ENCODE data around the gene HDAC11.
"Not testable (repeated sequence)": the region's sequence is repeated elsewhere in the genome, so short reads cannot be mapped to it uniquely, and the experiment has no call there.

The HDAC11 gene

GRCh38 chr3:13484851-13485590 lies 4.9 kb downstream of the HDAC11 start:
- no peak overlapping the region for H3K4me2 ChIP-seq (ENCODE audit: low read length)
- no peaks in the 10 kb centered on the region for H3K36me3 ChIP-seq (ENCODE audit: insufficient read depth, low read length)
- H3K9me3 ChIP-seq (replicated peaks; ENCODE audit: low read length) = no peaks in the 10 kb centered on the region
- H3K4me3 ChIP-seq (ENCODE audit: low read length) = no peak overlapping the region
- no peak overlapping the region for H3K9ac ChIP-seq (ENCODE audit: low read depth, low read length)
- H3K27me3 ChIP-seq (ENCODE audit: control insufficient read depth, insufficient read depth, low read length) = no peaks in the 10 kb centered on the region
- peaks cover 15% of the 10 kb centered on the region for H3K4me1 ChIP-seq (ENCODE audit: control insufficient read depth, insufficient read depth, low read length)

- not testable (repeated sequence) for H3K4me2 ChIP-seq (ENCODE audit: low read length); H3K36me3 ChIP-seq (ENCODE audit: insufficient read depth, low read length); H3K9ac ChIP-seq (ENCODE audit: low read depth, low read length); H3K27me3 ChIP-seq (ENCODE audit: control insufficient read depth, insufficient read depth, low read length); H3K9me3 ChIP-seq (replicated peaks; ENCODE audit: low read length); H3K4me3 ChIP-seq (ENCODE audit: low read length)
- peaks cover 11% of the 10 kb centered on the region for H3K4me1 ChIP-seq (ENCODE audit: control insufficient read depth, insufficient read depth, low read length)
These were observed 5.8 kb downstream of the HDAC11 start for GRCh38 chr3:13485630-13486562.

DNA sequence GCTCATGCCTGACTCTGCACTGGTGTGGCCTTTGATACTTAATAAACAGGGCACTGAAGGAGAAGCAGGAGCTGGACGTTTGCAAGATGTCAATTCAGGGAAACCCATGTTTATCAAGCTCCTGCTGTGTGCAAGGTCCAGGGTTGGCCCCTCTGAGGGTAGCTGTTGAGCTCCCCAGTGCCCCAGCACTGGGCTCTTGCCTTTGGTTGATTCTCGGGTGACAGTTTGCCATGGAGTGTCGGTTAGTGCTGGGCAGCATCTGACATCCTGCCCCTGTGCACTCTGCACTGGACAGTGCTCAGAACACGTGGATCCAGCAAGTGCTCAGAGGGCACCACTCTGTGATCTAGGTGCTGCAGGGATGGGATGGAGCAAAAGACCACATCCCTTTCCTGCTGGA lies 7.3 kb downstream of the HDAC11 start:
- H3K9ac ChIP-seq (ENCODE audit: low read depth, low read length) = no peak overlapping the region

GRCh38 chr3:13491206-13491974 lies 11.3 kb downstream of the HDAC11 start:
- Histone ChIP-seq H3K9ac (ENCODE audit: low read depth, low read length) (no peak overlapping the region), H3K36me3 (ENCODE audit: insufficient read depth, low read length) (no peaks in the 10 kb centered on the region), H3K4me2 (ENCODE audit: low read length) (no peak overlapping the region), H3K4me1 (ENCODE audit: control insufficient read depth, insufficient read depth, low read length) (peaks cover under 1% of the 10 kb centered on the region), H3K9me3 (replicated peaks; ENCODE audit: low read length) (no peaks in the 10 kb centered on the region), H3K4me3 (ENCODE audit: low read length) (no peak overlapping the region), H3K27me3 (ENCODE audit: control insufficient read depth, insufficient read depth, low read length) (no peaks in the 10 kb centered on the region)

More for the DNA sequence above, 7.3 kb downstream of the HDAC11 start:
- H3K27me3 ChIP-seq (ENCODE audit: control insufficient read depth, insufficient read depth, low read length) = no peaks in the 10 kb centered on the region
- H3K9me3 ChIP-seq (replicated peaks; ENCODE audit: low read length) = no peaks in the 10 kb centered on the region
- H3K36me3 ChIP-seq (ENCODE audit: insufficient read depth, low read length) = no peaks in the 10 kb centered on the region
- H3K4me3 ChIP-seq (ENCODE audit: low read length) = no peak overlapping the region
- no peak overlapping the region for H3K4me2 ChIP-seq (ENCODE audit: low read length)
- peaks cover 9% of the 10 kb centered on the region for H3K4me1 ChIP-seq (ENCODE audit: control insufficient read depth, insufficient read depth, low read length)

GRCh38 chr3:13492048-13492447 lies 11.9 kb downstream of the HDAC11 start:
- Histone ChIP-seq H3K4me1 (ENCODE audit: control insufficient read depth, insufficient read depth, low read length) (peaks cover 5% of the 10 kb centered on the region), H3K36me3 (ENCODE audit: insufficient read depth, low read length) (no peaks in the 10 kb centered on the region), H3K4me2 (ENCODE audit: low read length) (no peak overlapping the region), H3K9ac (ENCODE audit: low read depth, low read length) (no peak overlapping the region), H3K9me3 (replicated peaks; ENCODE audit: low read length) (no peaks in the 10 kb centered on the region), H3K27me3 (ENCODE audit: control insufficient read depth, insufficient read depth, low read length) (no peaks in the 10 kb centered on the region), H3K4me3 (ENCODE audit: low read length) (no peak overlapping the region)

DNA sequence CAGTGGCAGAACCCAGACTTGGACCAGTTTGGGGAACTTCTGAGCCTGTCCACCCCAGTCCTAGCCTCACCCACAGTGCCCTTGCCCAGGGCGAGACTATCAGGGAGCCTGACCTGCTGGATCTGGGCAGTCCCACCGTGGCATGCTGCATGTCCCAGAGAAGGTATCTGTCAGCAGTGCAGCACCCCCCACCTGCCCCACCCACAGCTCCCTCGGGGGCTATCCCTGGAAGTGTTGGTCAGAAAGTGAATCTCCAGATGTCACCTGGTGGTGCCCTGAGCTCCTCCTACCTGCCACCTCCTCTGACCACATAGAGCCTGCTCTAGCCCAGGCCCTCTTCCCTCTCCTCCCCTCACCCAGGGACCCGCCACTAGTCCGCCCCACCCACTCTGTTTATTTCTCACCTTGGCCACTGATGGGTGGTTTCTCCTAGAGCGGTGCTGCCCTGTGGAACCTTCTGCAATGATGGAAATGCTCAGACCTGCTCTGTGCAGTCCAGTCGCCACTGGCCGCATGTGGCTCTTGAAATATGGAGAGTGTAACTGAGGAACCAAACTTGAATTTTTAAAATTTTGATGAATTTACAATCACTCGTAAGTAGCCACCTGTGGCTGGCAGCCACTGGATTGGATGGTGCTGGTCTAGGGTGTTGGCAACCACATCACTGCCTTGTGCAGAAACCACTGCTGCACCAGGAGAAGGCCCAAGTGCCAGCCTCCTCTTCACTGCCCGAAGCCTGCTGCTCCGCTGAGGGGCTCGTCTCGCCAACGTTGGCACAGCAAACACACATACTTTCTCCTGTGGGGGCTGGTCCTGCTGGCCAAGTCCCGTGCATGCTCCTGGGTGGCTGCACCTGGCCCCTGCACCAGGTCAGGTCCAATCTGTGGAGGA lies 13.1 kb downstream of the HDAC11 start:
- H3K4me3 ChIP-seq (ENCODE audit: low read length) = no peak overlapping the region

GRCh38 chr3:13493867-13494441 lies 13.8 kb downstream of the HDAC11 start:
- Histone ChIP-seq H3K27me3 (ENCODE audit: control insufficient read depth, insufficient read depth, low read length) (no peaks in the 10 kb centered on the region), H3K4me3 (ENCODE audit: low read length) (no peak overlapping the region), H3K36me3 (ENCODE audit: insufficient read depth, low read length) (no peaks in the 10 kb centered on the region), H3K4me2 (ENCODE audit: low read length) (no peak overlapping the region), H3K4me1 (ENCODE audit: control insufficient read depth, insufficient read depth, low read length) (peaks cover 8% of the 10 kb centered on the region), H3K9me3 (replicated peaks; ENCODE audit: low read length) (no peaks in the 10 kb centered on the region), H3K9ac (ENCODE audit: low read depth, low read length) (no peak overlapping the region)

More for the DNA sequence above, 13.1 kb downstream of the HDAC11 start:
- Histone ChIP-seq H3K27me3 (ENCODE audit: control insufficient read depth, insufficient read depth, low read length) (no peaks in the 10 kb centered on the region), H3K9ac (ENCODE audit: low read depth, low read length) (no peak overlapping the region), H3K4me2 (ENCODE audit: low read length) (no peak overlapping the region), H3K4me1 (ENCODE audit: control insufficient read depth, insufficient read depth, low read length) (peaks cover 8% of the 10 kb centered on the region), H3K36me3 (ENCODE audit: insufficient read depth, low read length) (no peaks in the 10 kb centered on the region), H3K9me3 (replicated peaks; ENCODE audit: low read length) (no peaks in the 10 kb centered on the region)

DNA sequence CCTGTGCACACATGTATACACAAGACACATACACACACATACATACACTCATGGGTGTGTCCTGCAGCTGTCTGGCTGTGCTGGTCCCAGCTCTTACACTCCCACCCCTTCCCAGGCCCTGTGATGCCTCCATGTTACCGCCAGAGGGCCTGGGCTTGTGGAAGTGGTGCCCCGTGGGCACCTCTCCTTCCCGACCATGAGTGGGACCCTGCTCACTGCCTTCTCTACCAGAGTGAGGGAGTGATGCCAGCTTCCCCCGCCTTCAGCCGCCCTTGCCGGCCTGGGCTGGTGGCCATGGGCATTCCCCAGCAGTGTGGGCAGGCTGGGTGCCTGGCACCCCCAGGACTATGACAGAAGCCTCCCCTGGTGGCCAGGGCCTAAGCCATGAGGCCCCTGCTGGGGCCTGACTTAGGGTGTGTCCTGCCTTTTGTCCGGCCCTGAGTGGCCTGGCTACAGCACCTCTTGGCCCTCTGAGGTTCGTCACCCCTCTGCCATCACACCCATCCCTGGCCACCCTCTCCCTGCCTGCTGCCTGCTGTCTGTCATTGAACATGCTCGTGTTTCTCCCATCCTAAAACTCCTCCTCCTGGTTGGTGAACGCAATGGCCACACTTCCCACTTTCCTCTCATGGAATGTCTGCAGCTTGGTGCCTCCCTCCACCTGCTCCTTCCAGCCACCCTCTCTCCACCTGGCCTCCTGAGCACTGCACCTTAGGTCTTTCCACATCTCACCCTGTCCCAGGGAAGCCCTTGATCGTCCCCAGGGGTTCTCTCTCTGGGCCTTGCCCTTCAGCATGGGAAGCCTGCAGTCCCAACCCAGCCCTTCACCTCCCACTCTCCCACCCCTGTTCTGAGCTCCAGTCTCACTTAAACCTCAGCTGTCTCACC lies 14.6 kb downstream of the HDAC11 start:
- Histone ChIP-seq H3K4me3 (ENCODE audit: low read length) (no peak overlapping the region), H3K9me3 (replicated peaks; ENCODE audit: low read length) (no peaks in the 10 kb centered on the region), H3K9ac (ENCODE audit: low read depth, low read length) (no peak overlapping the region), H3K36me3 (ENCODE audit: insufficient read depth, low read length) (no peaks in the 10 kb centered on the region), H3K4me2 (ENCODE audit: low read length) (no peak overlapping the region), H3K4me1 (ENCODE audit: control insufficient read depth, insufficient read depth, low read length) (peaks cover 8% of the 10 kb centered on the region), H3K27me3 (ENCODE audit: control insufficient read depth, insufficient read depth, low read length) (no peaks in the 10 kb centered on the region)

DNA sequence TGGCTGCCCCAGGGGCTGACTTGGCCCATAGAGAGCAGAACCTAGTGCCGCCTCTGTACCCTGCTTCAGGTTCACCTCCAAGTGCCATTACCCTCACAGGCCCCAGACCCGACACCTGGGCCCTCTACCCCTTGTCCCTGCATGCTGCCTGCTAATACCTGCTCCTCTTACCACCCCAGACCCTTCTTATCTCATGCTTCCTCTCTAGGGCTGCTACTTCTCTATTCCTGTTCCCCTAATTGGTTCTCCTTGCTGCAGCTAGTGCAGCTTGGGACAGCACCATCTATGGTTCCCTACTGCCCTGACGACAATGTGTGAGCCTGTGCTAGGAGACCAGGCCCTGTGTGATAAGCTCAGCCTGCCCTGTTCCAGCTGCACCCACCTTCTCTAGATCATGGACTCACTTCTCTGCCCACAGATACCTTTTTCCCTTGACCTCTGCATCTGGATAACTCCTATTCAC lies 15.3 kb downstream of the HDAC11 start:
- H3K36me3 ChIP-seq (ENCODE audit: insufficient read depth, low read length) = no peaks in the 10 kb centered on the region
- no peaks in the 10 kb centered on the region for H3K27me3 ChIP-seq (ENCODE audit: control insufficient read depth, insufficient read depth, low read length)
- H3K4me3 ChIP-seq (ENCODE audit: low read length) = no peak overlapping the region
- no peak overlapping the region for H3K4me2 ChIP-seq (ENCODE audit: low read length)
- no peaks in the 10 kb centered on the region for H3K9me3 ChIP-seq (replicated peaks; ENCODE audit: low read length)
- peaks cover 8% of the 10 kb centered on the region for H3K4me1 ChIP-seq (ENCODE audit: control insufficient read depth, insufficient read depth, low read length)
- no peak overlapping the region for H3K9ac ChIP-seq (ENCODE audit: low read depth, low read length)
